ENCODE data around the gene MYO5B.
A peak's percentile ranks its signal among the peaks of the same experiment; 100 is the strongest.
"Not testable (repeated sequence)": the region's sequence is repeated elsewhere in the genome, so short reads cannot be mapped to it uniquely, and the experiment has no call there.

The MYO5B gene

GRCh38 chr18:50194631-50195532 is at the start of gene MYO5B:
Gene MYO5B (minus strand): TSS chr18:50195147. CDS start chr18:50194793, 354 bp downstream.
- no peak for DNase-seq (ENCODE audit: low spot score)

GRCh38 chr18:50241768-50242167 is 46.8 kb upstream of the MYO5B start:
- not testable (repeated sequence) for DNase-seq (ENCODE audit: low spot score)

- no peak for DNase-seq (ENCODE audit: low spot score)
These were observed 45.2 kb upstream of the MYO5B start for GRCh38 chr18:50240080-50240563.

- DNase-seq (ENCODE audit: low spot score) = no peak
These were observed 37.5 kb upstream of the MYO5B start for GRCh38 chr18:50232419-50232818.

GRCh38 chr18:50231621-50232020 is 36.7 kb upstream of the MYO5B start:
- DNase-seq (ENCODE audit: low spot score) = no peak

- DNase-seq (ENCODE audit: low spot score) = not testable (repeated sequence)
These were observed 25.3 kb upstream of the MYO5B start for GRCh38 chr18:50220249-50220648.

- DNase-seq (ENCODE audit: low spot score) = peak; percentile 23
These were observed 23.7 kb upstream of the MYO5B start for GRCh38 chr18:50218432-50219197.

- no peak for DNase-seq (ENCODE audit: low spot score)
These were observed 14.4 kb upstream of the MYO5B start for GRCh38 chr18:50209311-50209710.

GRCh38 chr18:50207722-50208121 is 12.8 kb upstream of the MYO5B start:
- no peak for DNase-seq (ENCODE audit: low spot score)

- peak; percentile 71 for DNase-seq (ENCODE audit: low spot score)
These were observed 9.1 kb upstream of the MYO5B start for GRCh38 chr18:50203801-50204604.

GRCh38 chr18:50201476-50202018 is 6.6 kb upstream of the MYO5B start:
- no peak for DNase-seq (ENCODE audit: low spot score)

- no peak for DNase-seq (ENCODE audit: low spot score)
These were observed 5.0 kb upstream of the MYO5B start for GRCh38 chr18:50199921-50200320.

- no peak for DNase-seq (ENCODE audit: low spot score)
These were observed 4.5 kb upstream of the MYO5B start for GRCh38 chr18:50199346-50199855.

- no peak for DNase-seq (ENCODE audit: low spot score)
These were observed 1.3 kb upstream of the MYO5B start for GRCh38 chr18:50196261-50196660.

- DNase-seq (ENCODE audit: low spot score) = no peak
These were observed 742 bp upstream of the MYO5B start for GRCh38 chr18:50195689-50196088.

- DNase-seq (ENCODE audit: low spot score) = no peak
These were observed 934 bp downstream of the MYO5B start for GRCh38 chr18:50193796-50194630.

GRCh38 chr18:50192995-50193795 is 1.8 kb downstream of the MYO5B start:
- no peak for DNase-seq (ENCODE audit: low spot score)

- DNase-seq (ENCODE audit: low spot score) = no peak
These were observed 4.0 kb downstream of the MYO5B start for GRCh38 chr18:50190926-50191325.

GRCh38 chr18:50190236-50190635 is 4.7 kb downstream of the MYO5B start:
- no peak for DNase-seq (ENCODE audit: low spot score)

- DNase-seq (ENCODE audit: low spot score) = no peak
These were observed 5.8 kb downstream of the MYO5B start for GRCh38 chr18:50189160-50189559.
